H9 (cell line): Measurements from ENCODE around the gene FADS1. TPM values are rescaled to one million over a fixed set of nuclear protein-coding genes. Genes with fewer than 3 reads are reported as not detected.

Experiments
- DNase-seq: peaks from one replicate; pipeline ENCODE4 v3.0.0-alpha.2; 2017
- H2AFZ ChIP-seq: one replicate; pipeline ENCODE4 v1.6.1; 2013; ENCODE audit warnings: mild to moderate bottlenecking, low read length, control low read depth, moderate library complexity
- H2AK5ac ChIP-seq: 2 replicates; pipeline ENCODE4 v1.6.1; 2013; ENCODE audit warnings: low read length, control low read depth, mixed read lengths; ENCODE audit not compliant: insufficient read length
- H2BK120ac ChIP-seq: one replicate; pipeline ENCODE4 v1.6.1; 2013; ENCODE audit warnings: low read depth, mild to moderate bottlenecking, low read length, control low read depth, inconsistent platforms; ENCODE audit not compliant: poor library complexity, severe bottlenecking
- H2BK12ac ChIP-seq: 2 replicates; pipeline ENCODE4 v1.6.1; 2013; ENCODE audit warnings: low read length, control low read depth, mixed read lengths, low read depth; ENCODE audit not compliant: insufficient read length
- H2BK15ac ChIP-seq: 2 replicates; pipeline ENCODE4 v1.6.1; 2013; ENCODE audit warnings: low read depth, low read length, control low read depth
- H2BK20ac ChIP-seq: one replicate; pipeline ENCODE4 v1.6.1; 2013; ENCODE audit warnings: low read depth, mild to moderate bottlenecking, low read length, control low read depth, inconsistent platforms; ENCODE audit not compliant: poor library complexity, severe bottlenecking
- H2BK5ac ChIP-seq: 2 replicates; pipeline ENCODE4 v1.6.1; 2013; ENCODE audit warnings: low read length, control low read depth, mixed read lengths; ENCODE audit not compliant: insufficient read length
- H3K14ac ChIP-seq: 2 replicates; pipeline ENCODE4 v1.6.1; 2013; ENCODE audit warnings: low read length, control low read depth; ENCODE audit not compliant: insufficient read depth
- H3K18ac ChIP-seq: 2 replicates; pipeline ENCODE4 v1.6.1; 2013; ENCODE audit warnings: low read depth, mild to moderate bottlenecking, mixed read lengths, low read length, control low read depth; ENCODE audit not compliant: insufficient read length
- H3K23ac ChIP-seq: 2 replicates; pipeline ENCODE4 v1.6.1; 2013; ENCODE audit warnings: low read length, control low read depth, mixed read lengths, low read depth; ENCODE audit not compliant: insufficient read length
- H3K23me2 ChIP-seq: 2 replicates; pipeline ENCODE4 v1.6.1; 2013; ENCODE audit warnings: low read depth, mild to moderate bottlenecking, mixed read lengths, low read length, control low read depth; ENCODE audit not compliant: insufficient read length, poor library complexity, severe bottlenecking
- H3K27ac ChIP-seq: 2 replicates; pipeline ENCODE4 v1.5.1; 2013; ENCODE audit warnings: low read length, control low read depth, mixed read lengths, low read depth; ENCODE audit not compliant: insufficient read length
- H3K27me3 ChIP-seq: 2 replicates; pipeline ENCODE4 v1.6.1; 2013; ENCODE audit warnings: low read length, control low read depth, inconsistent platforms; ENCODE audit not compliant: insufficient read depth
- H3K4ac ChIP-seq: 2 replicates; pipeline ENCODE4 v1.6.1; 2013; ENCODE audit warnings: low read depth, mild to moderate bottlenecking, control low read depth, inconsistent platforms, low read length, moderate library complexity
- H3K4me1 ChIP-seq: 2 replicates; pipeline ENCODE4 v1.6.1; 2013; ENCODE audit warnings: low read length, control low read depth, inconsistent platforms; ENCODE audit not compliant: insufficient read depth
- H3K4me2 ChIP-seq: 2 replicates; pipeline ENCODE4 v1.6.1; 2013; ENCODE audit warnings: low read length, control low read depth, mixed read lengths; ENCODE audit not compliant: insufficient read length, insufficient read depth
- H3K56ac ChIP-seq: 2 replicates; pipeline ENCODE4 v1.6.1; 2013; ENCODE audit warnings: low read depth, mild to moderate bottlenecking, mixed read lengths, low read length, control low read depth; ENCODE audit not compliant: insufficient read length
- H3K79me1 ChIP-seq: 2 replicates; pipeline ENCODE4 v1.6.1; 2013; ENCODE audit warnings: low read depth, mild to moderate bottlenecking, moderate library complexity, low read length, control low read depth, inconsistent platforms; ENCODE audit not compliant: insufficient read depth, poor library complexity, severe bottlenecking
- H3K79me2 ChIP-seq: 2 replicates; pipeline ENCODE4 v1.6.1; 2013; ENCODE audit warnings: low read length, control low read depth, inconsistent platforms; ENCODE audit not compliant: insufficient read depth
- H3K9ac ChIP-seq: 2 replicates; pipeline ENCODE4 v1.6.1; 2013; ENCODE audit warnings: low read length, control low read depth, mixed read lengths; ENCODE audit not compliant: insufficient read length; ENCODE audit errors: extremely low read depth
- H3K9me3 ChIP-seq: one replicate; pipeline ENCODE4 v1.6.1; 2013; ENCODE audit warnings: low read depth, low read length, inconsistent platforms; ENCODE audit not compliant: control insufficient read depth
- H3T11ph ChIP-seq: one replicate; pipeline ENCODE4 v1.6.1; 2013; ENCODE audit warnings: mild to moderate bottlenecking, low read length, control low read depth, inconsistent platforms
- H4K20me1 ChIP-seq: one replicate; pipeline ENCODE4 v1.6.1; 2013; ENCODE audit not compliant: control insufficient read depth, insufficient read length, insufficient read depth
- H4K5ac ChIP-seq: 2 replicates; pipeline ENCODE4 v1.6.1; 2013; ENCODE audit warnings: low read depth, mild to moderate bottlenecking, mixed read lengths, low read length, control low read depth; ENCODE audit not compliant: insufficient read length
- H4K8ac ChIP-seq: replicated peaks from 2 replicates; pipeline ENCODE4 v1.6.1; 2013; ENCODE audit warnings: low read length, control low read depth, mixed read lengths, low read depth; ENCODE audit not compliant: insufficient read length
- H4K91ac ChIP-seq: 2 replicates; pipeline ENCODE4 v1.6.1; 2013; ENCODE audit warnings: low read depth, mild to moderate bottlenecking, moderate library complexity, mixed read lengths, low read length, control low read depth; ENCODE audit not compliant: insufficient read length
- H3K27ac Mint-ChIP-seq, 3 experiments: 2 replicates in 2 of 3; 3 replicates in 1 of 3; pipeline ENCODE4 v1.8.0; 2020 to 2021; ENCODE audit warnings: mixed read lengths in 3 of 3, mild to moderate bottlenecking in 1 of 3, moderate library complexity in 1 of 3
- H3K27me3 Mint-ChIP-seq: 2 replicates; pipeline ENCODE4 v1.8.0; 2021; ENCODE audit warnings: low read depth, mild to moderate bottlenecking, moderate library complexity, mixed read lengths
- H3K36me3 Mint-ChIP-seq, 3 experiments: 2 replicates in 2 of 3; 3 replicates in 1 of 3; pipeline ENCODE4 v1.8.0; 2020 to 2021; ENCODE audit warnings: low read depth in 3 of 3, mixed read lengths in 3 of 3; ENCODE audit not compliant: insufficient read depth in 1 of 3
- H3K4me1 Mint-ChIP-seq, 2 experiments: 2 replicates each; pipeline ENCODE4 v1.8.0; 2020; ENCODE audit warnings: mixed read lengths in 2 of 2
- H3K4me3 Mint-ChIP-seq, 2 experiments: 2 replicates in 1 of 2; 3 replicates in 1 of 2; pipeline ENCODE4 v1.8.0; 2020 to 2021; ENCODE audit warnings: mild to moderate bottlenecking in 2 of 2, mixed read lengths in 2 of 2, moderate library complexity in 1 of 2
- H3K9me3 Mint-ChIP-seq, 2 experiments: 2 replicates in 1 of 2; 3 replicates in 1 of 2; pipeline ENCODE4 v1.8.0; 2020; ENCODE audit warnings: mild to moderate bottlenecking in 2 of 2, mixed read lengths in 2 of 2, moderate library complexity in 1 of 2
- WGBS: extraction: QIAGEN DNeasy Blood & Tissue Kit; methylation state at CpG from one replicate; pipeline ENCODE4 v1.1.7; 2013; ENCODE audit warnings: missing lambda C conversion rate, low lambda C conversion rate, mixed read lengths; ENCODE audit not compliant: insufficient read length; ENCODE audit errors: extremely low coverage; 5-methylcytosine and 5-hydroxymethylcytosine counted together
- total RNA-seq: library from RNA; stranded (reverse); gene quantifications from 2 replicates; pipeline ENCODE4 v1.2.1, GENCODE V29; 2021
- TF ChIP-seq, protein P1 (sequence below): fragments of 200-600 bp; sonication (generic); conservative IDR thresholded peaks from 3 replicates; pipeline ENCODE4 v1.8.0; 2021; ENCODE audit warnings: antibody characterized with exemption, mild to moderate bottlenecking

The FADS1 gene
- total RNA-seq, 1 experiment from 2014 or later = 125 TPM

DNA sequence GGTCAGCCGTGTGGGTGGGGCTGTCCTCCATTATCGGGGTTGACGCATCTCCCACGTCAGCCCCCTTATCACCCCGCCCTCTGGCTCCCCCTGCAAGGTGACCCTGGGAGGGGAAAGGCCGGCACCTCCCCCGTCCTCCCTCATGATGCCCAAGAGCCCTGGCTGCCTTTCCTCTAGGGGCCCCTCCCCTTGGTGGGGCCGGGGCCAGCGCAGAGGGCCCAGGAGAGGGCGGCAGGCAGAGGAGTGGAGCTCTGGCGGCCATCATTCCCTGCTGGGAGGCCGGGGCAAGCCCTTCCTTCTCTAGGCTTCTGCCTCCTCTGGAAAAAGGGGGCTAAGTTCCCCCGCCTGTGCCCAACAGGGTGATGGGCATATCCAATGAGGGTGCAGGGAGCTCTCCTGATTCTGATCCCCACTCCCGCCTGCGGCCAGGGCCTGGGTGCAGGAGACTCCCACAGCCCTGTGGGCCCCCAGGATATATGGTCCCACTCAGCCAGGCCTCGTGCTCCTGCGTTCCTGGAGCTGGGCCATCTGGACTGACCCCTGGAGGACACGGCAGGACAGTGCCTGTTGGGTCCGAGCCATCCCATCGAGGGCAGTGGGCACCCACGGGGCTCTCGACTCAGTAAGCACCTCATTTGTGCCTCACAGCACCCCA, 52.1 kb downstream of the FADS1 start:
- H4K5ac ChIP-seq = no peak overlapping the region
- no peaks in the 10 kb centered on the region for H3K27me3 ChIP-seq
- H3K18ac ChIP-seq = no peak overlapping the region
- peaks cover 28 to 46% of the 10 kb centered on the region in 2 experiments for H3K4me1 Mint-ChIP-seq
- no peak overlapping the region; the same call in 1 of the 2 replicates for H3K14ac ChIP-seq
- no peaks in the 10 kb centered on the region for H4K20me1 ChIP-seq
- no peak overlapping the region for H3K27ac ChIP-seq
- no peaks in the 10 kb centered on the region for H3K79me2 ChIP-seq
- no peak overlapping the region for H3K9ac ChIP-seq
- H3T11ph ChIP-seq = no peak overlapping the region
- no peak overlapping the region for H2BK12ac ChIP-seq
- DNase-seq = no peak
- H3K4me3 Mint-ChIP-seq = no peak overlapping the region
- no peak overlapping the region for H2BK5ac ChIP-seq
- no peak overlapping the region for H3K4me2 ChIP-seq
- no peak overlapping the region for H4K8ac ChIP-seq
- no CpG with 5 or more reads among the region's 22 CpGs for WGBS
- H3K27ac Mint-ChIP-seq = no peak overlapping the region
- TF ChIP-seq, protein P1, sequence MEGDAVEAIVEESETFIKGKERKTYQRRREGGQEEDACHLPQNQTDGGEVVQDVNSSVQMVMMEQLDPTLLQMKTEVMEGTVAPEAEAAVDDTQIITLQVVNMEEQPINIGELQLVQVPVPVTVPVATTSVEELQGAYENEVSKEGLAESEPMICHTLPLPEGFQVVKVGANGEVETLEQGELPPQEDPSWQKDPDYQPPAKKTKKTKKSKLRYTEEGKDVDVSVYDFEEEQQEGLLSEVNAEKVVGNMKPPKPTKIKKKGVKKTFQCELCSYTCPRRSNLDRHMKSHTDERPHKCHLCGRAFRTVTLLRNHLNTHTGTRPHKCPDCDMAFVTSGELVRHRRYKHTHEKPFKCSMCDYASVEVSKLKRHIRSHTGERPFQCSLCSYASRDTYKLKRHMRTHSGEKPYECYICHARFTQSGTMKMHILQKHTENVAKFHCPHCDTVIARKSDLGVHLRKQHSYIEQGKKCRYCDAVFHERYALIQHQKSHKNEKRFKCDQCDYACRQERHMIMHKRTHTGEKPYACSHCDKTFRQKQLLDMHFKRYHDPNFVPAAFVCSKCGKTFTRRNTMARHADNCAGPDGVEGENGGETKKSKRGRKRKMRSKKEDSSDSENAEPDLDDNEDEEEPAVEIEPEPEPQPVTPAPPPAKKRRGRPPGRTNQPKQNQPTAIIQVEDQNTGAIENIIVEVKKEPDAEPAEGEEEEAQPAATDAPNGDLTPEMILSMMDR = peak; percentile 20; the same call in 2 of the 3 replicates
- H2BK120ac ChIP-seq = no peak overlapping the region
- no peaks in the 10 kb centered on the region for H3K27me3 Mint-ChIP-seq
- no peak overlapping the region for H2AK5ac ChIP-seq
- no peaks in the 10 kb centered on the region for H3K79me1 ChIP-seq
- H2BK15ac ChIP-seq = no peak overlapping the region
- no peak overlapping the region for H4K91ac ChIP-seq
- H3K9me3 Mint-ChIP-seq = no peaks in the 10 kb centered on the region
- H3K4ac ChIP-seq = no peak overlapping the region
- no peaks in the 10 kb centered on the region; the same call in 1 of the 2 replicates for H3K4me1 ChIP-seq
- no peak overlapping the region for H3K56ac ChIP-seq
- H3K23me2 ChIP-seq = no peaks in the 10 kb centered on the region
- H3K9me3 ChIP-seq = no peaks in the 10 kb centered on the region
- no peaks in the 10 kb centered on the region; a peak in 1 of 7 replicates for H3K36me3 Mint-ChIP-seq
- H3K23ac ChIP-seq = no peak overlapping the region
- H2AFZ ChIP-seq = no peak overlapping the region
- no peak overlapping the region for H2BK20ac ChIP-seq
